GM12878 (cell line): Measurements from ENCODE around the gene NDUFB1. TPM values are rescaled to one million over a fixed set of nuclear protein-coding genes. Genes with fewer than 3 reads are reported as not detected.

ENCODE experiments used
- BCL11A ChIP-seq: IDR thresholded peaks from 2 replicates; pipeline ENCODE4 v1.6.1; 2011; ENCODE audit warnings: low read depth, low read length
- ESRRA ChIP-seq: IDR thresholded peaks from 2 replicates; pipeline ENCODE4 v1.6.1; 2012; ENCODE audit warnings: mild to moderate bottlenecking, low read length, improper control_type of control experiment
- GATAD2B ChIP-seq: fragments of 450-650 bp; conservative IDR thresholded peaks from 2 replicates; pipeline ENCODE4 v1.6.1; 2017; ENCODE audit warnings: low read depth, mild to moderate bottlenecking, moderate library complexity
- IRF5 ChIP-seq: fragments of 450-650 bp; IDR thresholded peaks from 2 replicates; pipeline ENCODE4 v1.6.1; 2017; ENCODE audit warnings: borderline replicate concordance
- PAX5 ChIP-seq: IDR thresholded peaks from 2 replicates; pipeline ENCODE4 v1.6.1; 2011; ENCODE audit warnings: low read depth, low read length, borderline replicate concordance
- SMAD5 ChIP-seq: IDR thresholded peaks from 2 replicates; pipeline ENCODE4 v1.6.1; 2016; ENCODE audit warnings: antibody characterized with exemption, low read depth
- ZNF24 ChIP-seq: fragments of 450-650 bp; IDR thresholded peaks from 2 replicates; pipeline ENCODE4 v1.6.1; 2017; ENCODE audit warnings: antibody characterized with exemption, mild to moderate bottlenecking
- ZNF592 ChIP-seq: fragments of 450-650 bp; IDR thresholded peaks from 2 replicates; pipeline ENCODE4 v1.6.1; 2017; ENCODE audit warnings: mild to moderate bottlenecking, moderate library complexity
- polyA plus RNA-seq, 11 experiments: library from polyadenylated mRNA; depleted of rRNA in 4 of 11; unstranded in 6 of 11; stranded (reverse) in 5 of 11; fragments of >200 nt; fragmentation: Nextera tagmentation in 4 of 11; fragmentation: Illumina TruSeq in 1 of 11; extraction: Ambion mirVana in 4 of 11; extraction: Trizol in 1 of 11; gene quantifications; 1 replicate in 1 of 11; 2 replicates in 10 of 11; pipeline versions ENCODE4 v1.2.1 to v1.2.3, GENCODE V29; 2011 to 2016; ENCODE audit warnings: inconsistent platforms in 2 of 11, missing spikeins in 2 of 11, low read depth in 1 of 11
- total RNA-seq, 4 experiments: library from RNA; depleted of rRNA in 3 of 4; stranded (reverse); fragments of >200 nt in 3 of 4; fragmentation: Illumina TruSeq in 1 of 4; extraction: Trizol in 1 of 4; gene quantifications; 2 replicates each; pipeline versions ENCODE4 v1.2.1 to v1.2.3, GENCODE V29; 2013 to 2021

The NDUFB1 gene
- total and polyA plus RNA-seq, 10 of the 15 experiments (the other 5 are each of a cell fraction or from before 2014, with no cell fraction given), result 132 to 919 (median 561) TPM

- no peak for TF ChIP-seq IRF5
- no peak for TF ChIP-seq SMAD5
- TF ChIP-seq ZNF24, result no peak
- no peak for TF ChIP-seq BCL11A
- TF ChIP-seq GATAD2B, result no peak
- TF ChIP-seq PAX5, result no peak
- TF ChIP-seq ZNF592, result no peak
- no peak for TF ChIP-seq ESRRA
These were observed 16.2 kb downstream of the NDUFB1 start (continued) for GRCh38 chr14:92105073-92105892.
